Mucosa of stomach (tissue), 1 donor: Measurements from ENCODE around the gene AKAP13.

Experiments
- H3K27me3 ChIP-seq: one replicate; pipeline ENCODE4 v1.7.0; 2013; ENCODE audit warnings: mild to moderate bottlenecking, low read length; ENCODE audit not compliant: control insufficient read depth, insufficient read depth
- H3K36me3 ChIP-seq: one replicate; pipeline ENCODE4 v1.7.0; 2013; ENCODE audit warnings: low read length; ENCODE audit not compliant: control insufficient read depth, insufficient read depth
- H3K4me1 ChIP-seq: one replicate; pipeline ENCODE4 v1.7.0; 2013; ENCODE audit warnings: mild to moderate bottlenecking, low read length; ENCODE audit not compliant: control insufficient read depth, insufficient read depth
- H3K4me3 ChIP-seq: one replicate; pipeline ENCODE4 v1.7.0; 2013; ENCODE audit warnings: low read length
- H3K9ac ChIP-seq: one replicate; pipeline ENCODE4 v1.7.0; 2013; ENCODE audit warnings: mild to moderate bottlenecking, low read length, moderate library complexity
- H3K9me3 ChIP-seq: one replicate; pipeline ENCODE4 v1.7.0; 2013; ENCODE audit warnings: mild to moderate bottlenecking, low read length, moderate library complexity; ENCODE audit not compliant: control insufficient read depth
- donor health status: Pancreatic carcinoma.

Gene AKAP13, protein sequence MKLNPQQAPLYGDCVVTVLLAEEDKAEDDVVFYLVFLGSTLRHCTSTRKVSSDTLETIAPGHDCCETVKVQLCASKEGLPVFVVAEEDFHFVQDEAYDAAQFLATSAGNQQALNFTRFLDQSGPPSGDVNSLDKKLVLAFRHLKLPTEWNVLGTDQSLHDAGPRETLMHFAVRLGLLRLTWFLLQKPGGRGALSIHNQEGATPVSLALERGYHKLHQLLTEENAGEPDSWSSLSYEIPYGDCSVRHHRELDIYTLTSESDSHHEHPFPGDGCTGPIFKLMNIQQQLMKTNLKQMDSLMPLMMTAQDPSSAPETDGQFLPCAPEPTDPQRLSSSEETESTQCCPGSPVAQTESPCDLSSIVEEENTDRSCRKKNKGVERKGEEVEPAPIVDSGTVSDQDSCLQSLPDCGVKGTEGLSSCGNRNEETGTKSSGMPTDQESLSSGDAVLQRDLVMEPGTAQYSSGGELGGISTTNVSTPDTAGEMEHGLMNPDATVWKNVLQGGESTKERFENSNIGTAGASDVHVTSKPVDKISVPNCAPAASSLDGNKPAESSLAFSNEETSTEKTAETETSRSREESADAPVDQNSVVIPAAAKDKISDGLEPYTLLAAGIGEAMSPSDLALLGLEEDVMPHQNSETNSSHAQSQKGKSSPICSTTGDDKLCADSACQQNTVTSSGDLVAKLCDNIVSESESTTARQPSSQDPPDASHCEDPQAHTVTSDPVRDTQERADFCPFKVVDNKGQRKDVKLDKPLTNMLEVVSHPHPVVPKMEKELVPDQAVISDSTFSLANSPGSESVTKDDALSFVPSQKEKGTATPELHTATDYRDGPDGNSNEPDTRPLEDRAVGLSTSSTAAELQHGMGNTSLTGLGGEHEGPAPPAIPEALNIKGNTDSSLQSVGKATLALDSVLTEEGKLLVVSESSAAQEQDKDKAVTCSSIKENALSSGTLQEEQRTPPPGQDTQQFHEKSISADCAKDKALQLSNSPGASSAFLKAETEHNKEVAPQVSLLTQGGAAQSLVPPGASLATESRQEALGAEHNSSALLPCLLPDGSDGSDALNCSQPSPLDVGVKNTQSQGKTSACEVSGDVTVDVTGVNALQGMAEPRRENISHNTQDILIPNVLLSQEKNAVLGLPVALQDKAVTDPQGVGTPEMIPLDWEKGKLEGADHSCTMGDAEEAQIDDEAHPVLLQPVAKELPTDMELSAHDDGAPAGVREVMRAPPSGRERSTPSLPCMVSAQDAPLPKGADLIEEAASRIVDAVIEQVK (N-terminal part only)

DNA sequence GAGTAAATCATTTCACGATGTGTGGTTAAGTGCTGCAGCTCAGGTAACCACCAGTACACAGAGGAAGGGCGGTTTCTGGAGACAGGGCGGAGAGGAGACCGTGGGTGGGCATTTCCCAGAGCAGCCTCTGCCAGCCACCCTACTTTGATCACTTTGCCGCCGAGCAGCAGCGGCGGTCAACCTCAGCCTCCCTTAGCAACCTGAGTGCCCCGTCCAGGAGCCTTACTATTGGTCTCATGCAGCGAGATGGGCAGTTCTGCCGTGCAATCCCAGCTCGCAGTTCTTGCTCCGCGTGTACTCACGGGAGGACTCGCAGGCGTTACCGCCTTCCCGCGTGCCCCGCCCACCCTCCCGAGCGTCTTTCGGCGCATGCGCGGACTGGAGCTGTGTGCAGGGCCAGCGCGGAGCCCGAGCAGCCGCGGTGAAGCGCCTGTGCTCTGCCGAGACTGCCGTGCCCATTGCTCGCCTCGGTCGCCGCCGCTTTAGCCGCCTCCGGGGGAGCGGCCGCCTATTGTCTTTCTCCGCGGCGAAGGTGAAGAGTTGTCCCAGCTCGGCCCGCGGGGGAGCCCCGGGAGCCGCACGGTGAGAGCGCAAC lies at the start of gene AKAP13:
Gene AKAP13, plus strand, starts transcription at position 387 of the 595 bp plus-strand sequence. CDS start 105,118 bp downstream, outside the sequence.
- Histone ChIP-seq H3K36me3 (no peaks in the 10 kb centered on the region), H3K4me1 (no peaks in the 10 kb centered on the region), H3K9ac (peak within 1 kb of the TSS; percentile 54), H3K9me3 (no peaks in the 10 kb centered on the region), H3K27me3 (no peaks in the 10 kb centered on the region), H3K4me3 (peak within 1 kb of the TSS; percentile 51)

DNA sequence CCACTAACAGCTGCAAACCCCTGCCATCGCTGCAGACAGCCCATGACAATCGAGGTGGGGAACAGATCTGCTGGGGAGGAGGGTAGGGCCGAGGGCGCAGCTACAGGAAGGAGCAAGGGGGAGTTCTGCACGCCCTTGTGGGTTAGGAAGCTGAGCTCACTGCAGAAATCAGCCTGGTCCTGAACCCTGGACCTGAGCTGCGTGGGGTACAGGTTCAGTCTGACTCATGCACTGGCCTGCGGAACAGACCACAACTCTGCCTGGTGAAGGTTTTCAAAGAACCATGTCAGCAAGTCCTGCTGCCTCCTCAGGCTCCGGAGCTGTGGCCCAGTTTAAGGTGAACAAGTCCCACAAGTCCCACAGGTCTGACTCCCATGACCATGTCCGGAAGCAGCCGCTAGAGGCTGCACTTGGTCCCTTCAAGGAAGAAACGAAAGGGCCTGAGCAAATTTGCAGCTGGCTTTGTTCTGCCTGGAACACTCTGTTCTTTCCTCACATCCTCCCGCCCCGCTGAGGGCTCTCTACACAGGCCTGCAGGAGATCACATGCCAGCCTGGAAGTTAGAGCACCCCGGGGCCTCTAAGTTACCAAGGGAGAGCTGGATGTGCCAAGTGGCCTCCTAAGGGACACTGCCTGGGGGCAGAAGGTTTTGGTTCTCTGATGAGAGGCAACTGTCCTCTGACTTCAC lies 49.4 kb upstream of the AKAP13 start:
- Histone ChIP-seq H3K27me3 (no peaks in the 10 kb centered on the region), H3K9me3 (no peaks in the 10 kb centered on the region), H3K4me1 (peaks cover 22% of the 10 kb centered on the region), H3K9ac (no peak overlapping the region), H3K36me3 (no peaks in the 10 kb centered on the region), H3K4me3 (no peak overlapping the region)

DNA sequence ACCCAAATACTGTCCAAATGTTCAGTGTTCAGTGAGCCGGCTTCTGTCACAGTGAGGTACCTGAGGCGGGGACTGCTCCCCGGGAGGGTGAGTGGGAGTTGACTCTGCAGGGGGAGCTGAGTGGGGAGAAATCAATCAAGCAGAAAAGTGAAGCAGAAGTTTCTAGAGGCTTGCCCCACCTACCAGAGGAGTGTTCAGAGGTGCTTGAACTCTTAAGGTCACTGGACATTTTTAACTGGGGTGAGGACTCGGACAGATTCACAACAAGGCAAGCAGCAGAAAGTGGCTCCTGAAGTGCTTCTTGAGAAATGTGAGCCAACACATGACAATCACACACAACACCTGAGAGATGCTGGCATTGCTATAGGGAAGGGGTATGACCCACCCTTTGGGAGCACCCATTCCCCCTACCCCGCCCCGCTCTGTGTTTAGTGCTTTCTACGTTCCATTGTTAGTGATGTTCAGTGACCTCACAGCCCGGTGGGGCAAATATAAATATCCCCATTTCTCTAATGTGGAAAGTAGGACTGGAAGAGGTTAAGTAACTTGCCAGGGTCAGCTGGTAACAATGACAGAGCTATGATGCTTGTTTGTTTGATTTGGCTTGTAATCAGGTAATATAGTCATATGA lies 48.6 kb upstream of the AKAP13 start:
- Histone ChIP-seq H3K4me1 (peaks cover 23% of the 10 kb centered on the region), H3K4me3 (no peak overlapping the region), H3K9me3 (no peaks in the 10 kb centered on the region), H3K27me3 (no peaks in the 10 kb centered on the region), H3K9ac (no peak overlapping the region), H3K36me3 (no peaks in the 10 kb centered on the region)

DNA sequence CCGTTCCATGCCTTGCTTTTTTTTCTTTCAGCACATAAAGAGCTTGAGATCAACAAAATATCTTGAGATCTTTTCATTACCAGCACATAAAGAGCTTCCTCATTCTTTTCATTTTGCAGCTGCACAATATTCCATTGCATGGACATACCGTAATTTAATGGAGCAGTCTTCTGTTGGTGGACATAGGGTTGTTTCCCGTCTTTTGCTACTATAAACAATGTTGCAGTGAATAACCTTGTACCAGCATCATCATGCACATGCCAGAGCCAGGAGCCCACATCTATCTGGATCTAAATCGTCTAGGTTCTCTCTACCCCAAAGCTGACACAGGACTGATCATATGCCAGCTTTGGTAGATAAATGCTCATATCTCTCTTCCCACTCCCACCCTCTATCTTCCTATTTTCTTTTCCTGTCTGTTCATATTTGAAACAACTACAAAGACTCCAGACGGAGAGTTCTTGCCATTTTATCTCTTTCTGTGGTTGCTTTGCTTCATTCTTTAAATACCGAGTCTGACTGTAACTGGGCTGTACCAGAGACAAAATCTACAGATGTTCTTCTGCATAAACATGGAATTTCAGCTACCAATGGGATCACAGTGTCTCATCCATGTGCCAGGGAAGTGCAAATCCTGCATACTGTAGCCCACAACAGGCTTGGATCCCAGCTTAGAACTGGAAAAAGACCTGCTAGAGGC lies 47.1 kb upstream of the AKAP13 start:
- Histone ChIP-seq H3K36me3 (no peaks in the 10 kb centered on the region), H3K9ac (no peak overlapping the region), H3K4me1 (peaks cover 23% of the 10 kb centered on the region), H3K4me3 (no peak overlapping the region), H3K27me3 (no peaks in the 10 kb centered on the region), H3K9me3 (no peaks in the 10 kb centered on the region)

DNA sequence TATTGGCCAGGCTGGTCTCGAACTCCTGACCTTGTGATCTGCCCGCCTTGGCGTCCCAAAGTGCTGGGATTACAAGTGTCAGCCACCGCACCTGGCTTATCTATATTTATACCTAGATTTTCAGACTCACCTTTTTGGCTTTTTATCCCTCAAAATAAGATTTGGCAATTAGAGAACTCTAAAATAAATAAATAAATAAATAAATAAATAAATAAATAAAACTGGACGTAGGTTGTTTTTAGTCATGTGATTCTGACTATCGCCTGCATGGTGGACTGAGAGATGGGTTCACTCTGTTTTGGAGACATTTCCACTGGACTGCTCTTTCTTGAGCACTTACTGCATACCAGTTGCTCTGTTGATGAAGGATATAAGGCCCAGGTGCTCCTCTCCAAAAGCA lies 46.2 kb upstream of the AKAP13 start:
- peaks cover 23% of the 10 kb centered on the region for H3K4me1 ChIP-seq
- no peak overlapping the region for H3K9ac ChIP-seq
- H3K27me3 ChIP-seq = no peaks in the 10 kb centered on the region

DNA sequence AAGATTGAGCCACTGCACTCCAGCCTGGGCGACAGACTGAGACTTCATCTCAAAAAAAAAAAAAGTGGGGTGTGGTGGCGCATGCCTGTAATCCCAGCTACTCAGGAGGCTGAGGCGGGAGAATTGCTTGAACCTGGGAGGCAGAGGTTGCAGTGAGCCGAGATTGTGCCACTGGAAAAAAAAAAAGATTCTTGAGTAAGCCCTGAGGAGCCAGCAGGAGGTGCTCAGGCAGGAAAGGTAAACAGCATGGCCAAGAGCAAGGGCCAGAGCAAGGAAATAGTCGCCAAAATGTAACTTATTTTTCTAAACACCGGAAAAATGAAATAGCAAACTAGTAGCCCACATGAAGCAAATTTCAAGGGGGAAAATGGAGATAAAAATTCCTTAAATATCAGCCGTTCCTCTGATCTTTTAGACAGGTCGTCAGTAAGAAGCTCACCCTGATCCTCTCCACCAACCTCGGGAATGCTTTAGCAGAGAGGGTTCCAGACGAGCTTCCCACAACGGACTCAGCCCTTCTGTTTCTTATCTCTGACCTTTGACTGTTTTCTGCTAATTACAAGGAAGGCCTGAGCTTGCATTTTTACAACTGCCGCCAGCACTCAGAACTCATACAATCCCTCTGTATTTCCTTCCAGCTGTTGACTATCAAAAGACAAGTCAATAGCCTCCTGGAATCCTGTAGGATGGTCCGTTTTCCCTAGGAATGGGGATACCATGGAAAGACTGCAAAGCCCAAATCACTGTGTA lies 45.0 kb upstream of the AKAP13 start:
- H3K9ac ChIP-seq = no peak overlapping the region
- peaks cover 23% of the 10 kb centered on the region for H3K4me1 ChIP-seq
- no peaks in the 10 kb centered on the region for H3K27me3 ChIP-seq
- H3K36me3 ChIP-seq = no peaks in the 10 kb centered on the region
- H3K4me3 ChIP-seq = no peak overlapping the region
- no peaks in the 10 kb centered on the region for H3K9me3 ChIP-seq

More for the DNA sequence above, 46.2 kb upstream of the AKAP13 start:
- H3K9me3 ChIP-seq = no peaks in the 10 kb centered on the region
- no peaks in the 10 kb centered on the region for H3K36me3 ChIP-seq
- H3K4me3 ChIP-seq = no peak overlapping the region

DNA sequence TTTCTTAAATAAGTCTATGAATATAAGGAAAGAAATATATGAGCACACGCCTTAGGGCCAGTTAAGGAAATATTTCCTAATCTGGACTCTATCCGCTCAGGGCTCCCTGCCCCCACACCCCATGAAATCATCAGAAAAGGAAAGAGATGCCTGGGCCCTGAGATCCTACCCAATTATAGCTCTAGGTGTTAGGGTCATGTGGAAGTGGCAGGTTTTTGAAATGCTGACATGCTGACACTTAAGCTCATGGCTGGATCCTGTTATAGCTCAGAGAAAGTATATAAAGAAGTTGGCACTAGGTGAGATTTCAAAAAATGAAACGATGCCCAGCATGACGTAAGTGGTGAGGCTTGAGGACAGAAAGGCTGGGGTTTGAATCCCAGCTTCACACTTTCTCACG lies 43.5 kb upstream of the AKAP13 start:
- H3K4me1 ChIP-seq = peaks cover 10% of the 10 kb centered on the region
- H3K9me3 ChIP-seq = no peaks in the 10 kb centered on the region
- H3K9ac ChIP-seq = no peak overlapping the region
- H3K27me3 ChIP-seq = no peaks in the 10 kb centered on the region
- no peak overlapping the region for H3K4me3 ChIP-seq
- no peaks in the 10 kb centered on the region for H3K36me3 ChIP-seq

DNA sequence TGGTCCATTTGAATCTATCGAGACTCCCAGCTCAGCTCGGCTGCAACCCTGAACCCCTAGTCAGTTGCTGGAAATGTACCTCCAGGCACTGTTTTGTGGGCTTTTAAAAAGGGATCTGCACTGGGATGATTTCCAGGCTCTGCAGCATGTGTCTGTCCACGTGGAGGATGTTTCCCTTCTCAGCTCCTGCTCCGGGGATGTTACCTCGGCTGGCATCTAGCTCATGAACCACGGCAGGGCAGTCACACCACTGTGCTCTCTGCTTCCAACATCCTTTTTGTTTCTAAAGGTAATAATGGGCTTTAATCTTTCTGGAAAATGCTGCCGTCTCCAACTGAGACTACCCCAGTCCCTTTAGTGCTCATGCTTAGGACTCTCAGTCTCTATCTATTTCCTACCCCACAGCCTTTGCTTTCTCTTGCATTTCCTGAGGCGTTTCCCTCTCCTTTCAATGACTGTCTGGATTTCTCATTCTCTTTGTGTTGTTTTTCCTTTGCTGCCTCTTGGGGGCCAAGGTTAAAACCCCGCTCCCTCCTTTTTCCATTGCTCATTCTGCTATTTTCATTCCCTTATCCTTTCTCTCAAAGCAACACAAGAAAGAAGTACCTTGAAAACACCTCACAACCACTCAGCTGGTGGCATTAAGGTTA lies 42.9 kb upstream of the AKAP13 start:
- no peaks in the 10 kb centered on the region for H3K9me3 ChIP-seq
- no peaks in the 10 kb centered on the region for H3K36me3 ChIP-seq
- H3K9ac ChIP-seq = no peak overlapping the region
- no peaks in the 10 kb centered on the region for H3K27me3 ChIP-seq
- no peak overlapping the region for H3K4me3 ChIP-seq
- H3K4me1 ChIP-seq = peaks cover 9% of the 10 kb centered on the region

DNA sequence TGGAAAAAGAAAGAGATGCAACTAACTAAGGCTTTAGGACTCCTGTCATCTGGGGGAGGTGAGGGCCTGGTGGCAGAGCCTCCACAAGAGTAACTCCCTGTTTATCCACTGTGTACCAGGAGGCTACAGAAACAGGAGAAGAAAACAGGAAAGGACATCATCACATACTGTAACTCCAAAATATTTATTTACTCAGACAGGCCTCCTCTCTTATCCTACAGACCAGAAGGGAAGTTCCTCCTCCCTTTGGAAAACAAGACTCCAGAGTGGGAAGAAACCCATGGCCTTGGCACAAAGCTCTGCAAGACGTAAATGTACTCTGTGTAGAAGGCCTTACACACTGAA lies 40.1 kb upstream of the AKAP13 start:
- Histone ChIP-seq H3K4me3 (no peak overlapping the region), H3K9me3 (no peaks in the 10 kb centered on the region), H3K27me3 (no peaks in the 10 kb centered on the region), H3K36me3 (no peaks in the 10 kb centered on the region), H3K9ac (no peak overlapping the region), H3K4me1 (peaks cover 8% of the 10 kb centered on the region)

DNA sequence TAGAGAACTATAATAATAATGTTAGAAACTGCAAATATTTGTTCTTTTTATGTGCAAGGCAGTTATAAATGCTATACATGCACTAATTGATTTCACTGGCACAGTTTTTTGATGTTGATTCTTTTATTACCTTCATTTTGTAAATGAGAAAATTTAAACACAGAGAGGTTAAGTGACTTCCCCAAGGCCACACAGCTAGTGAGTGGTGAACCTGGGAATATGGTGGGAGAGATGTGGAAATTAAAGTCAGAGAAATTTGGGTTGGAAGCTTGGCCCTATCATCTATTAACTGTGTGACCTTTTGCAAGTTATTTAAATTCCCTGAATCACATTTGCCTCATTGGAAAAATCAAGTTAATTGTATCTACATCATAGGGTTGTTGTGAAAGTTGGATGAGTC lies 39.6 kb upstream of the AKAP13 start:
- no peak overlapping the region for H3K9ac ChIP-seq
- no peaks in the 10 kb centered on the region for H3K36me3 ChIP-seq
- H3K4me1 ChIP-seq = peaks cover 3% of the 10 kb centered on the region
- H3K9me3 ChIP-seq = no peaks in the 10 kb centered on the region
- H3K4me3 ChIP-seq = no peak overlapping the region
- no peaks in the 10 kb centered on the region for H3K27me3 ChIP-seq
